Stomach (tissue), 4 donors: ENCODE results near the gene AKT1S1.

Source experiments
- EP300 ChIP-seq: sonication (generic); formaldehyde crosslinking; IDR thresholded peaks from one replicate; pipeline ENCODE4 v1.6.1; 2017; ENCODE audit warnings: antibody characterized with exemption
- POLR2A ChIP-seq, 4 donors: fragments of 450-650 bp; IDR thresholded peaks; one replicate each; pipeline ENCODE4 v1.6.1; 2016; ENCODE audit warnings: antibody characterized with exemption in 4 of 4, control low read depth in 2 of 4, mild to moderate bottlenecking in 1 of 4, moderate library complexity in 1 of 4
- TF ChIP-seq, protein P1 (sequence below), 7 experiments: fragments of 450-650 bp in 4 of 7; fragments of 200-600 bp in 3 of 7; sonication (generic) in 3 of 7; IDR thresholded peaks; one replicate each; pipeline ENCODE4 v1.5.1; 2016 to 2019; ENCODE audit warnings: antibody characterized with exemption in 7 of 7, control low read depth in 2 of 7, mild to moderate bottlenecking in 1 of 7

GRCh38 chr19:49872245-49873128, 4.7 kb downstream of the AKT1S1 start:
- TF ChIP-seq, protein P1, sequence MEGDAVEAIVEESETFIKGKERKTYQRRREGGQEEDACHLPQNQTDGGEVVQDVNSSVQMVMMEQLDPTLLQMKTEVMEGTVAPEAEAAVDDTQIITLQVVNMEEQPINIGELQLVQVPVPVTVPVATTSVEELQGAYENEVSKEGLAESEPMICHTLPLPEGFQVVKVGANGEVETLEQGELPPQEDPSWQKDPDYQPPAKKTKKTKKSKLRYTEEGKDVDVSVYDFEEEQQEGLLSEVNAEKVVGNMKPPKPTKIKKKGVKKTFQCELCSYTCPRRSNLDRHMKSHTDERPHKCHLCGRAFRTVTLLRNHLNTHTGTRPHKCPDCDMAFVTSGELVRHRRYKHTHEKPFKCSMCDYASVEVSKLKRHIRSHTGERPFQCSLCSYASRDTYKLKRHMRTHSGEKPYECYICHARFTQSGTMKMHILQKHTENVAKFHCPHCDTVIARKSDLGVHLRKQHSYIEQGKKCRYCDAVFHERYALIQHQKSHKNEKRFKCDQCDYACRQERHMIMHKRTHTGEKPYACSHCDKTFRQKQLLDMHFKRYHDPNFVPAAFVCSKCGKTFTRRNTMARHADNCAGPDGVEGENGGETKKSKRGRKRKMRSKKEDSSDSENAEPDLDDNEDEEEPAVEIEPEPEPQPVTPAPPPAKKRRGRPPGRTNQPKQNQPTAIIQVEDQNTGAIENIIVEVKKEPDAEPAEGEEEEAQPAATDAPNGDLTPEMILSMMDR (IDR thresholded peaks at IDR 0.05): no peak
- TF ChIP-seq EP300: no peak
- no peak for TF ChIP-seq POLR2A (IDR thresholded peaks at IDR 0.05)
